Ovary (tissue), 9 donors: ENCODE results near the gene ICA1. TPM values are rescaled to one million over a fixed set of nuclear protein-coding genes. Genes with fewer than 3 reads are reported as not detected.
"Not testable (repeated sequence)": the region's sequence is repeated elsewhere in the genome, so short reads cannot be mapped to it uniquely, and the experiment has no call there.

Experiments used
- DNase-seq, 5 donors: peaks; one replicate each; pipeline ENCODE4 v3.0.0-alpha.2; 2019 to 2020
- H3K27ac ChIP-seq, 2 donors: fragments of 200-600 bp; one replicate each; pipeline versions ENCODE4 v1.5.1 to v1.8.0; 2019 to 2022
- H3K27me3 ChIP-seq: fragments of 200-600 bp; one replicate; pipeline ENCODE4 v1.8.0; 2022
- H3K36me3 ChIP-seq: fragments of 200-600 bp; sonication (generic); one replicate; pipeline ENCODE4 v1.5.1; 2019
- H3K4me1 ChIP-seq: one replicate; pipeline ENCODE4 v1.8.1; 2013; ENCODE audit warnings: mild to moderate bottlenecking, moderate library complexity; ENCODE audit not compliant: insufficient read depth
- H3K4me3 ChIP-seq: fragments of 200-600 bp; sonication (generic); one replicate; pipeline ENCODE4 v1.5.1; 2017
- H3K9me3 ChIP-seq, 2 donors: fragments of 200-600 bp in 1 of 2; sonication (generic) in 1 of 2; one replicate each; pipeline versions ENCODE4 v1.5.1 to v1.8.1; 2013 to 2019; ENCODE audit warnings: mild to moderate bottlenecking in 1 of 2, moderate library complexity in 1 of 2
- EP300 ChIP-seq: sonication (generic); formaldehyde crosslinking; IDR thresholded peaks from one replicate; pipeline ENCODE4 v1.6.1; 2017; ENCODE audit warnings: antibody characterized with exemption
- POLR2A ChIP-seq: fragments of 450-650 bp; IDR thresholded peaks from one replicate; pipeline ENCODE4 v1.6.1; 2017; ENCODE audit warnings: antibody characterized with exemption, mild to moderate bottlenecking, moderate library complexity
- WGBS, 3 donors: extraction: QIAGEN DNeasy Blood & Tissue Kit in 1 of 3; methylation state at CpG; one replicate each; pipeline versions ENCODE4 v1.1.5 to v1.1.7; 2013 to 2017; 5-methylcytosine and 5-hydroxymethylcytosine counted together
- intact Hi-C, 4 donors: fragments of 100-400 bp; cut with DNase I; formaldehyde crosslinking; loops; one replicate each; pipeline versions ENCODE4 v1.11.0 to v1.15.1; 2022 to 2023
- polyA plus RNA-seq, 2 donors: library from polyadenylated mRNA; stranded (reverse); fragments of 200-250 nt in 1 of 2; fragments of 350-450 nt in 1 of 2; fragmentation: Illumina TruSeq in 1 of 2; extraction: RNeasy Lipid Tissue Mini Kit (QIAGEN cat#74804) in 1 of 2; gene quantifications; one replicate each; pipeline ENCODE4 v1.2.3, GENCODE V29; 2013 to 2014
- total RNA-seq, 7 donors: library from RNA; depleted of rRNA in 2 of 7; stranded (reverse); fragments of >200 nt in 2 of 7; fragmentation: NEBNext Ultra II Directional in 3 of 7; extraction: Animal tissue kit (Norgen Biotek cat#: 25700) in 3 of 7; gene quantifications; one replicate each; pipeline versions ENCODE4 v1.1.0 to v1.2.4, GENCODE V29; 2016 to 2023
- TF ChIP-seq, protein P1 (sequence below), 3 donors: fragments of 450-650 bp in 2 of 3; fragments of 200-600 bp in 1 of 3; IDR thresholded peaks; one replicate each; pipeline versions ENCODE4 v1.5.1 to v1.8.0; 2016 to 2022; ENCODE audit warnings: antibody characterized with exemption in 3 of 3, mild to moderate bottlenecking in 1 of 3
- donor health status: DM: no; HTN: no; CAD: no; lungs with moderate emphysema.
- donor health status: DM: no; HTN: no; CAD: no.
- donor health status: Bipolar disorder and iron deficiency.
- donor health status: DM: yes; HTN: yes; CAD: no.
- donor health status: DM: no; HTN: no; CAD: no.
- donor health status: DM: yes; HTN: yes; CAD: no.

The ICA1 gene
- total and polyA plus RNA-seq, 9 donors: 2.1 to 19.4 (median 4.7) TPM

DNA sequence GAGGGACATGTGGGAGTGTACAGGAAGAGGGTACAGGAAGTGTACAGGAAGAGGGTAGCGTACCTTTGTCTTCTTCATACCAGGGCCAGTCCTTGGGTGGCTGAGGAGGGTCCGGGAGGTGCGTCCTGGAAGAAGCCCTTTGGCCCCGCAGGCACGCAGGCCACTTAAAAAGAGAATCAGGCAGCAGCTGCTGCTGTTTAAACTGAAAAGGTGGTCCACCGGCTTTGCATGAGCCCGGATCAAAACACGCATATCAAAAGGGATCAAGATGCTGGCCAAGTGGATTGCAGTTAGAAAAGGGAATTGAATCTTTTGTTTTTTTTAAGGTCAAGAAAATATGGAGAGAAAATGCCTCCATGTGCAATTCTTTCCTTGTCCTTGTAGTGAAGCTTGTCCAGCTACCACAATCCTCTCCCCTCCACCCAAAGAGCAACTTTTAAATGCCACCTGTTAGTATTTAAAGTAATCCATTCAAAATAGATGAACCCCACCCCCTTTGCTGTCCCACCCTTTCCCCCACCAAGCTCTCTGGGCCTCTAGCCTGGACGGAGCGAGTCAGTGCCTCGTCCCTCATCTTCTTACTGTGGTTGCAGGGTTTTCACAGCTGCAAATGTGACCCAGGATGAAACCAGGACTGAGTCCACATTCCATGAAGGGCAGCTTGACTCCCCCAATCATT lies 150.5 kb downstream of the ICA1 start:
- no peak for TF ChIP-seq POLR2A
- TF ChIP-seq, protein P1, sequence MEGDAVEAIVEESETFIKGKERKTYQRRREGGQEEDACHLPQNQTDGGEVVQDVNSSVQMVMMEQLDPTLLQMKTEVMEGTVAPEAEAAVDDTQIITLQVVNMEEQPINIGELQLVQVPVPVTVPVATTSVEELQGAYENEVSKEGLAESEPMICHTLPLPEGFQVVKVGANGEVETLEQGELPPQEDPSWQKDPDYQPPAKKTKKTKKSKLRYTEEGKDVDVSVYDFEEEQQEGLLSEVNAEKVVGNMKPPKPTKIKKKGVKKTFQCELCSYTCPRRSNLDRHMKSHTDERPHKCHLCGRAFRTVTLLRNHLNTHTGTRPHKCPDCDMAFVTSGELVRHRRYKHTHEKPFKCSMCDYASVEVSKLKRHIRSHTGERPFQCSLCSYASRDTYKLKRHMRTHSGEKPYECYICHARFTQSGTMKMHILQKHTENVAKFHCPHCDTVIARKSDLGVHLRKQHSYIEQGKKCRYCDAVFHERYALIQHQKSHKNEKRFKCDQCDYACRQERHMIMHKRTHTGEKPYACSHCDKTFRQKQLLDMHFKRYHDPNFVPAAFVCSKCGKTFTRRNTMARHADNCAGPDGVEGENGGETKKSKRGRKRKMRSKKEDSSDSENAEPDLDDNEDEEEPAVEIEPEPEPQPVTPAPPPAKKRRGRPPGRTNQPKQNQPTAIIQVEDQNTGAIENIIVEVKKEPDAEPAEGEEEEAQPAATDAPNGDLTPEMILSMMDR (IDR thresholded peaks at IDR 0.05): no peak
- no peak for TF ChIP-seq EP300
- WGBS, 3 donors: 70 to 77% (median 74%) methylated on average over 11 of the region's 11 CpGs
- Histone ChIP-seq H3K4me3 (no peak overlapping the region), H3K9me3 (no peaks in the 10 kb centered on the region), H3K36me3 (no peaks in the 10 kb centered on the region), H3K4me1 (no peaks in the 10 kb centered on the region), H3K27ac (no peak overlapping the region), H3K27me3 (no peaks in the 10 kb centered on the region)
- no peak for DNase-seq
- intact Hi-C loops: no loop called here

DNA sequence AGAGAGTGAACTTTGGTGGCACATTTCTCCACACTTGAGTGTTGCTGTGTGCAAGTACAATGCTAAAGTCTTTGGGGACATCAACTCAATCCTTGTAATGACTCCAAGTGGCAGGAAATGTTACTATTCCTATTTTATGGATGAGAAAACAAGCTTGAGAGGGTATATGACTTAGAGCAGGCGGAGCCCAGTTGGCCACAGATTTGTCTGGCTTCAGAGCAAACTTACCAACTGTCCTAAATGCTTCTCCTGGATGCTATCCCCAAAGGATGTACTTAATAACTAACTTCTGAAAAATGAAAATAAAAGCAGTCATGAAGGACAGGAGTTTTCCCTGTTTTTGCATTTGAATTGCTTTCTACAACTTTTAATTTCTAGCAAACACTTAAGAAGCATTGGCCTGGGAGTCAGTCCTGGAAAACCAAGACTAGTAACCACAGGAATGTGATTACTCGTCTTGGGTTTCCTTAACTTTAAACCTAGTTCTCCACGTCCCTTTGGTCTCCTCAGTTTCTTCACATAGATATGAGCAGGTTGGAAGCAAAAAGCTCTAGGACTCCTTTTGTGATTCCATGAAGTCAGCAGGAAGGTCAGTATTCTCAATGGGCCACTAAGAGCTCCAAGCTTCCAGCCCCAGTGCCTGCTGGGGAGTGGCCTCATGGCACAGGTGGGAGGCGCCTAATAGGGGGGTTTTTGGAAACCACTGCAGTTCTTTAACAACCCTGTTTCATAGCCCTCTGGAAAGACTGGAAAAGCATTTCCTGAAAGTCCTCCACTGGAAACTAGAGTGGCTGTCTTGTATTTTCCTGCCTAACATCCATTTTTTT lies 152.6 kb downstream of the ICA1 start:
- intact Hi-C loops: no loop called here
- WGBS, 3 donors: 51 to 54% (median 54%) methylated on average over 4 of the region's 4 CpGs
- Histone ChIP-seq H3K4me1 (no peaks in the 10 kb centered on the region), H3K27ac (no peak overlapping the region), H3K9me3 (no peaks in the 10 kb centered on the region), H3K4me3 (no peak overlapping the region), H3K27me3 (no peaks in the 10 kb centered on the region), H3K36me3 (no peaks in the 10 kb centered on the region)
- no peak for DNase-seq
- no peak for TF ChIP-seq EP300
- no peak for TF ChIP-seq POLR2A
- TF ChIP-seq, protein P1 (IDR thresholded peaks at IDR 0.05): no peak

DNA sequence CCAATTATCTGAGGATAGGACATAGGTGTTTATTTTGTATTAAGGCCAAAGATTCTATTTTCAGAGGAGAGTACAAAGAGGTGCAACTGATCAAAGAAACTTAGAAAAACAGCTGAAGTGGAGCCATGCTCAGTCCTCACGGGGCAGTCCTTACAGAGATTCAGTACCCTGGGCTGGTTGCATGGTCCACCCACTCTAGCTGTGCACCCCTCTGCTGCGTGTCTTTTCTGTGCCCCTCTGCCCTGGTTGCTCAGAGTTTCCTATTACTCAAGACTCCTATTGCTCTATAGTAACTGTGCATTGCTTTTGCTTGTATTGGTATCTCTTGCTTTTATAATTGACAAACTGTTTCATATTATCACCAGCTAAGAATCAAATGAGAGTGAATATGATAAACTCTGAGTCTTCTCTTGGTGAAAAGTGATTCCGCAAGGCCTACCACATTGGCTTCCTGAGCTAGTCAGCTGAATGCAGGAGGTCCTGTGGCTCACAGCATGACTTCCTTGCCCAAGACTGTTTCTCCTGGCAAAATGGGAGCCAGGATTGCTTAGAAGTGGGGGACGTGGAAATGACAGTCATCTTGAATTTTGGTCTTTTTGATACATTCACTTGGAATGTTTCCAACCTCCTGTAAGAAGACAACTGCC lies 156.4 kb downstream of the ICA1 start:
- H3K27ac ChIP-seq: no peak overlapping the region
- no peaks in the 10 kb centered on the region for H3K4me1 ChIP-seq
- H3K4me3 ChIP-seq: no peak overlapping the region
- DNase-seq: no peak
- intact Hi-C loops: no loop called here
- TF ChIP-seq POLR2A (no peak), EP300 (no peak)
- TF ChIP-seq, protein P1 (IDR thresholded peaks at IDR 0.05): no peak
- no peaks in the 10 kb centered on the region for H3K27me3 ChIP-seq
- no peaks in the 10 kb centered on the region for H3K9me3 ChIP-seq
- 46 to 74% (median 67%) methylated on average over 4 of the region's 4 CpGs for WGBS, 3 donors
- no peaks in the 10 kb centered on the region for H3K36me3 ChIP-seq

DNA sequence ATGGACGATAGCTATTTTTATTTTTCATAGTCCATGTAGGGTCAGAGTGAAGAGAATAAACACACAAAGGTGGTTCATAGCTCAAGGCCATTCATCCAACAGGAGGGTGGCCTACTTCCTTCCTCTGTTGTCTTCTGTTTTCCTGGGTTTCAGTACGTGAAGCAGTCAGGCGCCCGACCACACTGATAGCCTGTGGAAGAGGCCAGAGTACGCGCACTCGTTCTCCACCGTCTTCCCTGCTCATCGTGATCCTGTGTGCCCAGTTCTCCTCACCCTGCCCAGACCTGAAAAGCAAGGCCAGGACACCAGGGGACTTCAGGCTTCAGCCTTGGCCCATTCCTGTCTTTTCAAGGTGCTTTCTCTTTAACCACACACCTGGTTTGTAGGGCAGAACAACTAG lies 158.7 kb downstream of the ICA1 start:
- intact Hi-C loops: no loop called here
- WGBS, 3 donors: 80 to 87% (median 84%) methylated on average over 9 of the region's 9 CpGs
- H3K36me3 ChIP-seq: no peaks in the 10 kb centered on the region
- no peaks in the 10 kb centered on the region for H3K27me3 ChIP-seq
- DNase-seq: no peak
- H3K9me3 ChIP-seq: no peaks in the 10 kb centered on the region
- TF ChIP-seq, protein P1 (IDR thresholded peaks at IDR 0.05): no peak
- no peak for TF ChIP-seq EP300
- TF ChIP-seq POLR2A: no peak
- H3K4me1 ChIP-seq: no peaks in the 10 kb centered on the region
- no peak overlapping the region for H3K27ac ChIP-seq
- no peak overlapping the region for H3K4me3 ChIP-seq

DNA sequence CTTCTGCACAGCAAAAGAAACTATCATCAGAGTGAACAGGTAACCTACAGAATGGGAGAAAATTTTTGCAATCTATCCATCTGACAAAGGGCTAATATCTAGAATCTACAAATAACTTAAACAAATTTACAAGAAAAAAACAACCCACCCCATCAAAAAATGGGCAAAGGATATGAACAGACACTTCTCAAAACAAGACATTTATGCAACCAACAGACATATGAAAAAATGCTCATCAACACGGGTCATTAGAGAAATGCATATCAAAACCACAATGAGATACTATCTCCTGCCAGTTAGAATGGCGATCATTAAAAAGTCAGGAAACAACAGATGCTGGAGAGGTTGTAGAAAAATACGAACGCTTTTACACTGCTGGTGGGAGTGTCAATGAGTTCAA lies 160.7 kb downstream of the ICA1 start:
- H3K9me3 ChIP-seq, H3K27ac ChIP-seq, H3K4me1 ChIP-seq, H3K36me3 ChIP-seq, H3K4me3 ChIP-seq, DNase-seq, H3K27me3 ChIP-seq, intact Hi-C loops: not testable (repeated sequence)
- WGBS, 3 donors: 85 to 90% (median 90%) methylated on average over 4 of the region's 4 CpGs
